ENCODE measurements around the gene MACROD2. TPM values are rescaled to one million over a fixed set of nuclear protein-coding genes. Genes with fewer than 3 reads are reported as not detected.

MACROD2 gene
- total RNA-seq, 4 donors from 2014 or later = 8.7 to 17.8 (median 10.8) TPM

- intact Hi-C loops (cut with DNase I) = no loop called here
- Histone ChIP-seq H3K4me1 (no peaks in the 10 kb centered on the region), H3K27ac (no peak overlapping the region), H3K4me3 (replicated peaks in 1 of 3) (no peak overlapping the region), H3K9me3 (no peaks in the 10 kb centered on the region), H3K27me3 (no peaks in the 10 kb centered on the region), H3K36me3 (no peaks in the 10 kb centered on the region)
- TF ChIP-seq POLR2A (IDR thresholded peaks at IDR 0.05) (no peak), CTCF (IDR thresholded peaks at IDR 0.05) (no peak)
- DNase-seq = no peak
- WGBS, 2 donors = 75 to 78% methylated on average over 2 of the region's 2 CpGs
Measured at GRCh38 chr20:15610787-15611186, 1615.5 kb downstream of the MACROD2 start.

DNA sequence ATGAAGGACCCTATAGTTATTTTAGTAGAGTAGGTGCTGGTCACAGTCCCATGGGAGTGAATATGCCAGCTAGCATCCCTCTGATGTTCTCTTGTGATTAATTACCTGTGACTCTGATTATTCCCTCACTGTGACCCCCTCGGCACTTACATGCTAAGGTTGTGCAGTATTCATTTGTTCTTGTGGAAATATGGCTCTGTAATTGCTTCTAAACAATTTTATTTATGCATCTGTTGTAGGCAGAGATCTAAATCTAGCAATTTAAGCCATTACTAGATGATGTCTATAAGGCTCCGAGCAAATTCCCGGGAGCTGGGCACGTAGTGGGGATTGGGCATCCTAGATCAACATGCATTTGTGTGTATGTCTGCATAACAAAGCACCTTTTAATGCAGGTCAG is 1616.2 kb downstream of the MACROD2 start:
- no peak for DNase-seq
- Histone ChIP-seq H3K36me3 (no peaks in the 10 kb centered on the region), H3K4me1 (no peaks in the 10 kb centered on the region), H3K27me3 (no peaks in the 10 kb centered on the region), H3K4me3 (replicated peaks in 1 of 3) (no peak overlapping the region), H3K27ac (no peak overlapping the region), H3K9me3 (no peaks in the 10 kb centered on the region)
- 83 to 85% methylated on average over 4 of the region's 4 CpGs for WGBS, 2 donors
- TF ChIP-seq CTCF (IDR thresholded peaks at IDR 0.05) (no peak), POLR2A (IDR thresholded peaks at IDR 0.05) (no peak)
- intact Hi-C loops (cut with DNase I) = no loop called here

GRCh38 chr20:15612198-15612597 is 1616.9 kb downstream of the MACROD2 start:
- no peak for TF ChIP-seq CTCF (IDR thresholded peaks at IDR 0.05)
- TF ChIP-seq POLR2A (IDR thresholded peaks at IDR 0.05) = no peak
- WGBS, 2 donors = 92 to 94% methylated on average over 7 of the region's 7 CpGs
- intact Hi-C loops (cut with DNase I) = no loop called here

DNA sequence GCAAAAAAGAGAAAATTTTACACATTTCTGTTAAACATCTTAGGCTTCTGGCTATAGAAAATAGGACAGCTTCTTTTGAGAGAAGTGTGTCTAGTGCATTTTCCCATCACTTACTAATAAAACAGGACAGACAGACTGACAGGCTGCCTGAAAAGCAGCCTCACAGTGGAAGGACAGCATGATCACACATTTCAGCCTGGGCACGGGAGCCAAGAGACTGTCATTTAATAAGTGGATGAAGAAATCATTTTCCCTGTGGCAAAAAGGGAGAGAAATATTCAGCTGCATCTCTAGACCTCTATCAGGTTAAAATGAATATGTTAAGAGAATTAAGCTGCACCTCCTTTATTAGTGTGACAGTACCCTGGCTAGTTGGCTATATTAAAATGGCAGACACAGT is 1617.5 kb downstream of the MACROD2 start:
- intact Hi-C loops (cut with DNase I) = no loop called here
- no peaks in the 10 kb centered on the region for H3K27me3 ChIP-seq
- H3K9me3 ChIP-seq = no peaks in the 10 kb centered on the region
- no peak for DNase-seq
- no peak overlapping the region for H3K4me3 ChIP-seq (replicated peaks in 1 of 3)
- no peaks in the 10 kb centered on the region for H3K4me1 ChIP-seq
- H3K27ac ChIP-seq = no peak overlapping the region
- no peak for TF ChIP-seq CTCF (IDR thresholded peaks at IDR 0.05)
- no peak for TF ChIP-seq POLR2A (IDR thresholded peaks at IDR 0.05)
- H3K36me3 ChIP-seq = no peaks in the 10 kb centered on the region
- WGBS, 2 donors = 73 to 93% methylated on average over 1 of the region's 1 CpG

More at GRCh38 chr20:15612198-15612597, 1616.9 kb downstream of the MACROD2 start:
- Histone ChIP-seq H3K27ac (no peak overlapping the region), H3K4me1 (no peaks in the 10 kb centered on the region), H3K9me3 (no peaks in the 10 kb centered on the region), H3K4me3 (replicated peaks in 1 of 3) (no peak overlapping the region), H3K27me3 (no peaks in the 10 kb centered on the region), H3K36me3 (no peaks in the 10 kb centered on the region)
- no peak for DNase-seq

- Histone ChIP-seq H3K27ac (no peak overlapping the region), H3K27me3 (no peaks in the 10 kb centered on the region), H3K36me3 (no peaks in the 10 kb centered on the region), H3K4me3 (replicated peaks in 1 of 3) (no peak overlapping the region), H3K4me1 (no peaks in the 10 kb centered on the region), H3K9me3 (no peaks in the 10 kb centered on the region)
- no peak for DNase-seq
- intact Hi-C loops (cut with DNase I) = no loop called here
- WGBS, 2 donors = 58 to 69% methylated on average over 4 of the region's 4 CpGs
- TF ChIP-seq CTCF (IDR thresholded peaks at IDR 0.05) (no peak), POLR2A (IDR thresholded peaks at IDR 0.05) (no peak)
Measured at GRCh38 chr20:15613530-15613929, 1618.2 kb downstream of the MACROD2 start.
